GM10266 (cell line): ENCODE data around the gene OXSR1.
"Not testable (repeated sequence)": the region's sequence is repeated elsewhere in the genome, so short reads cannot be mapped to it uniquely, and the experiment has no call there.

ENCODE experiments used
- DNase-seq: peaks from one replicate; pipeline ENCODE4 v3.0.0; 2012; ENCODE audit errors: extremely low spot score
- CTCF ChIP-seq: IDR thresholded peaks from 2 replicates; pipeline ENCODE4 v1.5.1; 2012; ENCODE audit warnings: mild to moderate bottlenecking, low read depth; ENCODE audit not compliant: control insufficient read depth, insufficient read depth; ENCODE audit errors: missing control alignments

OXSR1 gene

GRCh38 chr3:38284756-38285150 is 119.4 kb downstream of the OXSR1 start:
- DNase-seq = no peak
- TF ChIP-seq CTCF = no peak

- DNase-seq = not testable (repeated sequence)
These were observed 124.2 kb downstream of the OXSR1 start for GRCh38 chr3:38289286-38290217.

GRCh38 chr3:38297053-38297452 is 131.7 kb downstream of the OXSR1 start:
- not testable (repeated sequence) for DNase-seq

- no peak for DNase-seq
- TF ChIP-seq CTCF = no peak
These were observed 132.2 kb downstream of the OXSR1 start for GRCh38 chr3:38297537-38297936.

GRCh38 chr3:38297947-38298711 is 132.8 kb downstream of the OXSR1 start:
- TF ChIP-seq CTCF = peak; percentile 38
- no peak for DNase-seq
